K562 (cell line): ENCODE data around the gene KRAS.

Experiments used
- YY1 ChIP-seq, 3 experiments: IDR thresholded peaks; 2 replicates each; pipeline ENCODE4 v1.6.1; 2011; ENCODE audit warnings: low read length in 2 of 3, mild to moderate bottlenecking in 2 of 3, moderate library complexity in 2 of 3, borderline replicate concordance in 1 of 3, control low read depth in 1 of 3, low read depth in 1 of 3; ENCODE audit not compliant: insufficient read depth in 3 of 3, insufficient replicate concordance in 2 of 3, control insufficient read depth in 1 of 3, insufficient read length in 1 of 3; ENCODE audit errors: extremely low read depth in 1 of 3
- ZBTB8A ChIP-seq: fragments of 450-650 bp; IDR thresholded peaks from 2 replicates; pipeline ENCODE4 v1.6.1; 2018; ENCODE audit warnings: mild to moderate bottlenecking, moderate library complexity; ENCODE audit not compliant: partially characterized antibody
- ZC3H11A ChIP-seq: IDR thresholded peaks from 2 replicates; pipeline ENCODE4 v1.6.1; 2012; ENCODE audit warnings: low read depth, low read length, improper control_type of control experiment
- TF ChIP-seq, protein P1 (sequence below): fragments of 250-450 bp; sonication (Bioruptor Pico); IDR thresholded peaks from 2 replicates; pipeline ENCODE4 v1.5.0; 2020; ENCODE audit warnings: mild to moderate bottlenecking, borderline replicate concordance

DNA sequence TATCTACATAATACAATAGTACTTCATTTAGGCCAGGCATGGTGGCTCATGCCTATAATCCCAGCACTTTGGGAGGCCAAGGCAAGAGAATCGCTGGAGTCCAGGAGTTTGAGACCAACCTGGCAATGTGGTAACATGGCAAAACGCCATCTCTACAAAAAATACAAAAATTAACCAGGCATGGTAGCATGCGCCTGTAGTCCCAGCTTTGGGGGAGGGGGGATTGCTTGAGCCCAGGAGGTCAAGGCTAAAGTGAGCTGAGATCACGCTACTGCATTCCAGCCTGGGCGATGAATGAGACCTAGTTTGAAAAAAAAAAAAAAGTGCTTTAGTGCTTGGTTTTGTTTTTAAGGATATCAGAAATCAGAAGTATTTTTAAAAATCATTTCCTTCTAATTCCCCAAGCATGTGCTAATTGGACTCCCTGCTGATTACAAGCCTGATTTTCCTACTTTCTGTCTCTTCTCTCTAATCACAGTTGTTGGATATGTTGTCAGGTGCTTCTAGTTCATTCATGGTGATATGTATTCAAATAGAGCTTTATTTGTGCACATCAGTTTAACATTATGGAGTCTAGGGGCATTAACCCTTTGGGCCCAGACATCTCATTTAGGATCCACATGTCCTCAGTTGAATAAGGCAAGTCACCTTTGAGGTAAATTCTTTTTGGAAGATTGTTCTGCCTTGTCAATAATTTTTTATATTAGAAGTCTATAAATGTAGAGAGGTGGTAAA is 7.0 kb upstream of the KRAS start:
- no peak for TF ChIP-seq ZBTB8A
- no peak for TF ChIP-seq YY1 (IDR thresholded peaks at IDR 0.05; ENCODE audit: borderline replicate concordance in 1 of 3, control insufficient read depth in 1 of 3, extremely low read depth in 1 of 3, insufficient read depth in 3 of 3, insufficient read length in 1 of 3, insufficient replicate concordance in 2 of 3, low read depth in 1 of 3, low read length in 2 of 3)
- TF ChIP-seq, protein P1, sequence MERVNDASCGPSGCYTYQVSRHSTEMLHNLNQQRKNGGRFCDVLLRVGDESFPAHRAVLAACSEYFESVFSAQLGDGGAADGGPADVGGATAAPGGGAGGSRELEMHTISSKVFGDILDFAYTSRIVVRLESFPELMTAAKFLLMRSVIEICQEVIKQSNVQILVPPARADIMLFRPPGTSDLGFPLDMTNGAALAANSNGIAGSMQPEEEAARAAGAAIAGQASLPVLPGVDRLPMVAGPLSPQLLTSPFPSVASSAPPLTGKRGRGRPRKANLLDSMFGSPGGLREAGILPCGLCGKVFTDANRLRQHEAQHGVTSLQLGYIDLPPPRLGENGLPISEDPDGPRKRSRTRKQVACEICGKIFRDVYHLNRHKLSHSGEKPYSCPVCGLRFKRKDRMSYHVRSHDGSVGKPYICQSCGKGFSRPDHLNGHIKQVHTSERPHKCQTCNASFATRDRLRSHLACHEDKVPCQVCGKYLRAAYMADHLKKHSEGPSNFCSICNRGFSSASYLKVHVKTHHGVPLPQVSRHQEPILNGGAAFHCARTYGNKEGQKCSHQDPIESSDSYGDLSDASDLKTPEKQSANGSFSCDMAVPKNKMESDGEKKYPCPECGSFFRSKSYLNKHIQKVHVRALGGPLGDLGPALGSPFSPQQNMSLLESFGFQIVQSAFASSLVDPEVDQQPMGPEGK (CRISPR knock-in tag) = no peak
- no peak for TF ChIP-seq ZC3H11A
